ENCODE results near the gene RBM10. TPM values are rescaled to one million over a fixed set of nuclear protein-coding genes. Genes with fewer than 3 reads are reported as not detected.

Gene RBM10
- total and polyA plus RNA-seq, 9 of the 15 experiments (the other 6 are each of a cell fraction or from before 2014, with no cell fraction given) = 1.1 to 61.7 (median 31.5) TPM

DNA sequence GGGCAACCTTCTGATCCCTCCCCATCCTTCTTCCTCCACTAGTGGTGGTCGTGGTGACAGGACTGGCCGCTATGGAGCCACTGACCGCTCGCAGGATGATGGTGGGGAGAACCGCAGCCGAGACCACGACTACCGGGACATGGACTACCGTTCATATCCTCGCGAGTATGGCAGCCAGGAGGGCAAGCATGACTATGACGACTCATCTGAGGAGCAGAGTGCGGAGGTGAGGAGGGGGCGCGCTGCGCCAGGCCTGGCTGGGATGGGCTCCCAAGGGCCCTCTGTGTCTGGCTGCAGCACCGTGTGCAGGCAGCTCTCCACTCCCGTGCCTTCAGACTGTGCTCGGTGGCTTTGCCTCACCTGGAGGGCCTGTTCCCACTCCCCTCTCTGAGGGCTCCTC is 24.3 kb downstream of the RBM10 start (continued):
- TF ChIP-seq, protein P1, sequence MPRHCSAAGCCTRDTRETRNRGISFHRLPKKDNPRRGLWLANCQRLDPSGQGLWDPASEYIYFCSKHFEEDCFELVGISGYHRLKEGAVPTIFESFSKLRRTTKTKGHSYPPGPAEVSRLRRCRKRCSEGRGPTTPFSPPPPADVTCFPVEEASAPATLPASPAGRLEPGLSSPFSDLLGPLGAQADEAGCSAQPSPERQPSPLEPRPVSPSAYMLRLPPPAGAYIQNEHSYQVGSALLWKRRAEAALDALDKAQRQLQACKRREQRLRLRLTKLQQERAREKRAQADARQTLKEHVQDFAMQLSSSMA (CRISPR knock-in tag; IDR thresholded peaks at IDR 0.05) = no peak
- TF ChIP-seq RCOR1 (IDR thresholded peaks at IDR 0.05; ENCODE audit: borderline replicate concordance in 1 of 2, low read depth in 2 of 2, low read length in 2 of 2) (no peak), CTCFL (IDR thresholded peaks at IDR 0.05; ENCODE audit: borderline replicate concordance, insufficient read depth, low read depth, low read length, poor library complexity, severe bottlenecking) (no peak), GABPA (tag; conservative IDR thresholded peaks at IDR 0.05; ENCODE audit: low read depth) (no peak), NFRKB (IDR thresholded peaks at IDR 0.05; ENCODE audit: low read depth) (no peak), BCOR (IDR thresholded peaks at IDR 0.05) (no peak), SNAPC5 (CRISPR knock-in tag; IDR thresholded peaks at IDR 0.05) (no peak)
- TF ChIP-seq, protein P2, sequence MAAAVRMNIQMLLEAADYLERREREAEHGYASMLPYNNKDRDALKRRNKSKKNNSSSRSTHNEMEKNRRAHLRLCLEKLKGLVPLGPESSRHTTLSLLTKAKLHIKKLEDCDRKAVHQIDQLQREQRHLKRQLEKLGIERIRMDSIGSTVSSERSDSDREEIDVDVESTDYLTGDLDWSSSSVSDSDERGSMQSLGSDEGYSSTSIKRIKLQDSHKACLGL (CRISPR knock-in tag; IDR thresholded peaks at IDR 0.05; ENCODE audit: borderline replicate concordance, poor library complexity, severe bottlenecking) = no peak
